Neural cell (in vitro differentiated cells): Measurements from ENCODE around the gene SPAG6. TPM values are rescaled to one million over a fixed set of nuclear protein-coding genes. Genes with fewer than 3 reads are reported as not detected.
A peak's percentile ranks its signal among the peaks of the same experiment; 100 is the strongest.

Experiments used
- H2AFZ ChIP-seq: fragments of 200-600, 300-800 bp; sonication (generic), shearing (Covaris generic); 2 replicates; pipeline ENCODE4 v1.6.0; 2014; ENCODE audit warnings: low read depth, mild to moderate bottlenecking, antibody characterized with exemption, low read length, moderate library complexity
- H3F3A ChIP-seq: fragments of 200-600 bp; shearing (Covaris generic); 2 replicates; pipeline ENCODE4 v1.6.1; 2016; ENCODE audit warnings: mild to moderate bottlenecking, moderate library complexity, mixed read lengths, antibody characterized with exemption, low read length; ENCODE audit not compliant: insufficient read depth, poor library complexity, severe bottlenecking
- H3K27ac ChIP-seq: fragments of 200-600, 300-800 bp; sonication (generic), shearing (Covaris generic); 2 replicates; pipeline ENCODE4 v1.5.1; 2014; ENCODE audit warnings: mild to moderate bottlenecking, low read length, moderate library complexity
- H3K27me3 ChIP-seq: fragments of 300-800, 200-600 bp; sonication (generic), shearing (Covaris generic); 2 replicates; pipeline ENCODE4 v1.6.0; 2014; ENCODE audit warnings: mild to moderate bottlenecking, low read depth, low read length, moderate library complexity; ENCODE audit not compliant: insufficient read depth
- H3K36me3 ChIP-seq: fragments of 300-800, 200-600 bp; sonication (generic), shearing (Covaris generic); 2 replicates; pipeline ENCODE4 v1.5.1; 2014; ENCODE audit warnings: mild to moderate bottlenecking, antibody characterized with exemption, low read length, moderate library complexity; ENCODE audit not compliant: insufficient read depth
- H3K4me2 ChIP-seq: fragments of 300-800, 200-600 bp; sonication (generic), shearing (Covaris generic); 2 replicates; pipeline ENCODE4 v1.6.0; 2014; ENCODE audit warnings: mild to moderate bottlenecking, low read length
- H3K4me3 ChIP-seq: fragments of 300-800, 200-600 bp; sonication (generic), shearing (Covaris generic); 2 replicates; pipeline ENCODE4 v1.5.1; 2014; ENCODE audit warnings: mild to moderate bottlenecking, low read length, moderate library complexity
- H3K79me2 ChIP-seq: fragments of 200-600 bp; shearing (Covaris generic); replicated peaks from 2 replicates; pipeline ENCODE4 v1.6.0; 2014; ENCODE audit warnings: mild to moderate bottlenecking, low read length, moderate library complexity; ENCODE audit not compliant: insufficient read depth
- H3K9ac ChIP-seq: fragments of 300-800, 200-600 bp; sonication (generic), shearing (Covaris generic); 2 replicates; pipeline ENCODE4 v1.6.1; 2016; ENCODE audit warnings: mild to moderate bottlenecking, low read length, mixed read lengths
- H3K9me2 ChIP-seq: fragments of 200-600 bp; shearing (Covaris generic); 2 replicates; pipeline ENCODE4 v1.6.1; 2016; ENCODE audit warnings: mild to moderate bottlenecking, low read length, mixed read lengths; ENCODE audit not compliant: insufficient read depth
- H3K9me3 ChIP-seq: fragments of 200-600, 300-800 bp; sonication (generic), shearing (Covaris generic); 2 replicates; pipeline ENCODE4 v1.6.1; 2016; ENCODE audit warnings: mild to moderate bottlenecking, mixed run types, low read length, moderate library complexity, mixed read lengths
- H4K20me1 ChIP-seq: fragments of 200-600 bp; shearing (Covaris generic); 2 replicates; pipeline ENCODE4 v1.6.1; 2016; ENCODE audit warnings: mild to moderate bottlenecking, mixed run types; ENCODE audit not compliant: insufficient read depth
- EP300 ChIP-seq: fragments of 450-650 bp; conservative IDR thresholded peaks from 2 replicates; pipeline ENCODE4 v1.6.1; 2014; ENCODE audit warnings: antibody characterized with exemption, mild to moderate bottlenecking, moderate library complexity; ENCODE audit not compliant: poor library complexity, severe bottlenecking
- EZH2 ChIP-seq: fragments of 200-600, 300-800 bp; shearing (Covaris generic), sonication (generic); IDR thresholded peaks from 2 replicates; pipeline ENCODE4 v1.6.1; 2014; ENCODE audit warnings: antibody characterized with exemption, low read length, borderline replicate concordance, mild to moderate bottlenecking; ENCODE audit not compliant: insufficient read depth, poor library complexity, severe bottlenecking
- MXI1 ChIP-seq: fragments of 450-650 bp; conservative IDR thresholded peaks from 2 replicates; pipeline ENCODE4 v1.6.1; 2014; ENCODE audit warnings: antibody characterized with exemption, mild to moderate bottlenecking; ENCODE audit not compliant: poor library complexity, severe bottlenecking
- POLR2AphosphoS5 ChIP-seq: IDR thresholded peaks from 2 replicates; pipeline ENCODE4 v1.6.1; 2012
- RAD21 ChIP-seq: fragments of 450-650 bp; conservative IDR thresholded peaks from 2 replicates; pipeline ENCODE4 v1.6.1; 2014; ENCODE audit warnings: antibody characterized with exemption, mild to moderate bottlenecking, moderate library complexity
- SMC3 ChIP-seq: fragments of 450-650 bp; conservative IDR thresholded peaks from 2 replicates; pipeline ENCODE4 v1.6.1; 2014; ENCODE audit warnings: antibody characterized with exemption, mild to moderate bottlenecking, moderate library complexity; ENCODE audit not compliant: poor library complexity
- TAF1 ChIP-seq: IDR thresholded peaks from 2 replicates; pipeline ENCODE4 v1.6.1; 2012; ENCODE audit warnings: low read depth
- polyA plus RNA-seq: library from polyadenylated mRNA; depleted of rRNA; stranded (reverse); fragments of >200 nt; gene quantifications from 2 replicates; pipeline ENCODE4 v1.2.3, GENCODE V29; 2014
- TF ChIP-seq, protein P1 (sequence below): fragments of 450-650 bp; IDR thresholded peaks from 2 replicates; pipeline ENCODE4 v1.5.1; 2014; ENCODE audit warnings: antibody characterized with exemption, mild to moderate bottlenecking, moderate library complexity; ENCODE audit not compliant: poor library complexity, severe bottlenecking
- TF ChIP-seq, protein P2 (sequence below): IDR thresholded peaks from 2 replicates; pipeline ENCODE4 v1.6.1; 2012; ENCODE audit warnings: borderline replicate concordance

Gene SPAG6
- polyA plus RNA-seq, 1 donor from 2014 or later = 0.36 TPM

DNA sequence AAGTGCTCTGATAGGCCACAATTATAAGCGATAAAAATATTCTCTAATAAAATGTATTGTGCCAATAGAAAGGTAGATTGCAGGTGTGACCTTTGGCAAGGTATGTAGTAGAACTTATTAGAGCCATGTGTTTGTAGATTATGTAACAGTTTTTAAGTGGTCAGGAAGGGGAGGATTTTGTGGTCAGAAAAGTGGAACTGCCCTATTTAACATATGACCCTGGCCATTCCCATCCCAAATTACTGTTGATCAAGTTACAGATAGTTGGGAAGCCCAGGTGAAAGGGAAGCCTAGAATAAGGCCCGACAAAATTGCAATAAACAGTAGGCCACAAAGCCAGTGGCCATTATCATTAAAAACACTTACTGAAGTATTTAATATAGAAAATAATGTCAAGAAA lies 89.2 kb downstream of the SPAG6 start:
- H3K9ac ChIP-seq = no peak overlapping the region
- H3K27me3 ChIP-seq = no peaks in the 10 kb centered on the region
- H3F3A ChIP-seq = no peaks in the 10 kb centered on the region
- no peaks in the 10 kb centered on the region for H3K9me2 ChIP-seq
- no peak overlapping the region for H3K27ac ChIP-seq
- H3K79me2 ChIP-seq = peaks cover 20% of the 10 kb centered on the region
- TF ChIP-seq, protein P1, sequence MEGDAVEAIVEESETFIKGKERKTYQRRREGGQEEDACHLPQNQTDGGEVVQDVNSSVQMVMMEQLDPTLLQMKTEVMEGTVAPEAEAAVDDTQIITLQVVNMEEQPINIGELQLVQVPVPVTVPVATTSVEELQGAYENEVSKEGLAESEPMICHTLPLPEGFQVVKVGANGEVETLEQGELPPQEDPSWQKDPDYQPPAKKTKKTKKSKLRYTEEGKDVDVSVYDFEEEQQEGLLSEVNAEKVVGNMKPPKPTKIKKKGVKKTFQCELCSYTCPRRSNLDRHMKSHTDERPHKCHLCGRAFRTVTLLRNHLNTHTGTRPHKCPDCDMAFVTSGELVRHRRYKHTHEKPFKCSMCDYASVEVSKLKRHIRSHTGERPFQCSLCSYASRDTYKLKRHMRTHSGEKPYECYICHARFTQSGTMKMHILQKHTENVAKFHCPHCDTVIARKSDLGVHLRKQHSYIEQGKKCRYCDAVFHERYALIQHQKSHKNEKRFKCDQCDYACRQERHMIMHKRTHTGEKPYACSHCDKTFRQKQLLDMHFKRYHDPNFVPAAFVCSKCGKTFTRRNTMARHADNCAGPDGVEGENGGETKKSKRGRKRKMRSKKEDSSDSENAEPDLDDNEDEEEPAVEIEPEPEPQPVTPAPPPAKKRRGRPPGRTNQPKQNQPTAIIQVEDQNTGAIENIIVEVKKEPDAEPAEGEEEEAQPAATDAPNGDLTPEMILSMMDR = no peak
- no peaks in the 10 kb centered on the region for H4K20me1 ChIP-seq
- H3K36me3 ChIP-seq = no peaks in the 10 kb centered on the region
- H3K9me3 ChIP-seq = no peaks in the 10 kb centered on the region
- no peak overlapping the region for H2AFZ ChIP-seq
- H3K4me2 ChIP-seq = no peak overlapping the region
- no peak overlapping the region for H3K4me3 ChIP-seq

DNA sequence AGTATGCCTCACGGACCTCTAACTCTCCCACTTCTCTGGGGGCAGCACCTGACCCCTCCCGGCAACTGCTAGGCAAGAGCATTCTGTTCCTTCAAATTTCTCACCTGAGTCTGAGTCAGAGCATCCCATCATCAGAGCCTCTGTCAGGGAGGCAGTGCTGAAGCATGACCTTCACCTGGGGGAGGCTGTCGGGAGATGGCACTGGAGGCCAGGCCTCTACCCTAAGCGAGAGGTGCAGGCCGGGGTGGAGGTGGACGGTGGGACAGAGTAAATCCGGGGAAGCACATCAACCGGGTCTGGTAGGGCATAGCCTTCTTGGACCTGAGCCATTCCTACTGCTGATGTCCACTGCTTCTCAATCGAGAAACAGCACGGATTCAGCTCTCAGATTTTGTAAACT lies 90.4 kb downstream of the SPAG6 start:
- Histone ChIP-seq H3K9me2 (no peaks in the 10 kb centered on the region), H3F3A (no peaks in the 10 kb centered on the region), H4K20me1 (no peaks in the 10 kb centered on the region), H3K79me2 (peaks cover 20% of the 10 kb centered on the region), H3K9me3 (no peaks in the 10 kb centered on the region), H3K27me3 (no peaks in the 10 kb centered on the region), H3K4me3 (no peak overlapping the region), H2AFZ (no peak overlapping the region), H3K9ac (no peak overlapping the region), H3K27ac (no peak overlapping the region), H3K4me2 (no peak overlapping the region), H3K36me3 (no peaks in the 10 kb centered on the region)
- TF ChIP-seq POLR2AphosphoS5 = no peak

DNA sequence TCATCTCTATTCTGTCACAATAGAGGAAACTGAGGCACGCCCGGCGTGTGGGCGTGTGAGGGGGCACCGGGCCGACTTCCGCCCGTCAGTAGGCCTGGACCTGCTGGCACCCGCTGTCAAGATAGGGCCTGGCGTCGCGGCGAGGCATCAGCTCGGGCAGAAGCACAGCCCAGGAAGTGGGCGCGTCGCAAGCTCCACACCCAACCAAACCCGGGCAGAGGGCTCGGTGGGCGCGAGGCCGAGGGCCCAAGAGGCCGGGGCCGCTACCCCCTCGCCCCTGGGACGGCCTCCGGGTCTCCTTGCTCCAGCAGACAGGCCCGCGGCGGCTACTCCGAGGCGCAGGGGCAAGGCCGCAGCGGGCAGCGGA lies 91.2 kb downstream of the SPAG6 start:
- no peaks in the 10 kb centered on the region for H3K9me2 ChIP-seq
- no peaks in the 10 kb centered on the region for H3K36me3 ChIP-seq
- peaks cover 20% of the 10 kb centered on the region for H3K79me2 ChIP-seq
- no peaks in the 10 kb centered on the region for H3K27me3 ChIP-seq
- peak overlapping the region; percentile 98 for H3K9ac ChIP-seq
- no peak overlapping the region for H3K4me2 ChIP-seq
- H3F3A ChIP-seq = no peaks in the 10 kb centered on the region
- no peaks in the 10 kb centered on the region for H3K9me3 ChIP-seq
- no peak for TF ChIP-seq SMC3
- TF ChIP-seq RAD21 = no peak
- TF ChIP-seq EP300 = no peak
- no peak for TF ChIP-seq MXI1
- TF ChIP-seq EZH2 = no peak
- TF ChIP-seq, protein P1 = no peak
- no peak for TF ChIP-seq POLR2AphosphoS5
- TF ChIP-seq, protein P2, sequence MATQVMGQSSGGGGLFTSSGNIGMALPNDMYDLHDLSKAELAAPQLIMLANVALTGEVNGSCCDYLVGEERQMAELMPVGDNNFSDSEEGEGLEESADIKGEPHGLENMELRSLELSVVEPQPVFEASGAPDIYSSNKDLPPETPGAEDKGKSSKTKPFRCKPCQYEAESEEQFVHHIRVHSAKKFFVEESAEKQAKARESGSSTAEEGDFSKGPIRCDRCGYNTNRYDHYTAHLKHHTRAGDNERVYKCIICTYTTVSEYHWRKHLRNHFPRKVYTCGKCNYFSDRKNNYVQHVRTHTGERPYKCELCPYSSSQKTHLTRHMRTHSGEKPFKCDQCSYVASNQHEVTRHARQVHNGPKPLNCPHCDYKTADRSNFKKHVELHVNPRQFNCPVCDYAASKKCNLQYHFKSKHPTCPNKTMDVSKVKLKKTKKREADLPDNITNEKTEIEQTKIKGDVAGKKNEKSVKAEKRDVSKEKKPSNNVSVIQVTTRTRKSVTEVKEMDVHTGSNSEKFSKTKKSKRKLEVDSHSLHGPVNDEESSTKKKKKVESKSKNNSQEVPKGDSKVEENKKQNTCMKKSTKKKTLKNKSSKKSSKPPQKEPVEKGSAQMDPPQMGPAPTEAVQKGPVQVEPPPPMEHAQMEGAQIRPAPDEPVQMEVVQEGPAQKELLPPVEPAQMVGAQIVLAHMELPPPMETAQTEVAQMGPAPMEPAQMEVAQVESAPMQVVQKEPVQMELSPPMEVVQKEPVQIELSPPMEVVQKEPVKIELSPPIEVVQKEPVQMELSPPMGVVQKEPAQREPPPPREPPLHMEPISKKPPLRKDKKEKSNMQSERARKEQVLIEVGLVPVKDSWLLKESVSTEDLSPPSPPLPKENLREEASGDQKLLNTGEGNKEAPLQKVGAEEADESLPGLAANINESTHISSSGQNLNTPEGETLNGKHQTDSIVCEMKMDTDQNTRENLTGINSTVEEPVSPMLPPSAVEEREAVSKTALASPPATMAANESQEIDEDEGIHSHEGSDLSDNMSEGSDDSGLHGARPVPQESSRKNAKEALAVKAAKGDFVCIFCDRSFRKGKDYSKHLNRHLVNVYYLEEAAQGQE = no peak
- TF ChIP-seq TAF1 = no peak
- peak overlapping the region; percentile 88 for H2AFZ ChIP-seq
- peak overlapping the region; percentile 82 for H3K4me3 ChIP-seq
- peak overlapping the region; percentile 97 for H3K27ac ChIP-seq
- no peaks in the 10 kb centered on the region for H4K20me1 ChIP-seq
